Smooth muscle cell (in vitro differentiated cells): ENCODE measurements around the gene ID3. TPM values are rescaled to one million over a fixed set of nuclear protein-coding genes. Genes with fewer than 3 reads are reported as not detected.

Experiments used
- DNase-seq: peaks from one replicate; lab custom pipeline; 2025; ENCODE audit not compliant: unreplicated experiment; lab: John Stamatoyannopoulos, UW
- H2AFZ ChIP-seq: fragments of 200-600 bp; sonication (generic); 2 replicates; pipeline ENCODE4 v1.6.0; 2016; ENCODE audit warnings: antibody characterized with exemption, low read depth, mild to moderate bottlenecking
- H3F3A ChIP-seq: fragments of 200-600 bp; sonication (generic); 2 replicates; pipeline ENCODE4 v1.6.0; 2017; ENCODE audit warnings: antibody characterized with exemption, low read depth
- H3K27ac ChIP-seq: fragments of 200-600 bp; sonication (generic); 2 replicates; pipeline ENCODE4 v1.5.1; 2016; ENCODE audit warnings: low read depth, mild to moderate bottlenecking
- H3K27me3 ChIP-seq: fragments of 200-600 bp; sonication (generic); 2 replicates; pipeline ENCODE4 v1.6.1; 2016; ENCODE audit warnings: low read depth, mild to moderate bottlenecking
- H3K36me3 ChIP-seq: fragments of 200-600 bp; sonication (generic); 2 replicates; pipeline ENCODE4 v1.5.1; 2016; ENCODE audit warnings: low read depth
- H3K4me1 ChIP-seq: fragments of 200-600 bp; sonication (generic); 2 replicates; pipeline ENCODE4 v1.5.1; 2016; ENCODE audit warnings: low read depth
- H3K4me2 ChIP-seq: fragments of 200-600 bp; sonication (generic); 2 replicates; pipeline ENCODE4 v1.6.0; 2016; ENCODE audit warnings: mild to moderate bottlenecking
- H3K4me3 ChIP-seq: fragments of 200-600 bp; sonication (generic); 2 replicates; pipeline ENCODE4 v1.5.1; 2016; ENCODE audit warnings: mild to moderate bottlenecking
- H3K79me2 ChIP-seq: fragments of 200-600 bp; sonication (generic); 2 replicates; pipeline ENCODE4 v1.6.0; 2016; ENCODE audit warnings: low read depth, mild to moderate bottlenecking
- H3K9ac ChIP-seq: fragments of 200-600 bp; sonication (generic); 2 replicates; pipeline ENCODE4 v1.6.0; 2016; ENCODE audit warnings: low read depth
- H3K9me3 ChIP-seq: fragments of 200-600 bp; sonication (generic); replicated peaks from 2 replicates; pipeline ENCODE4 v1.5.1; 2016; ENCODE audit warnings: low read depth
- H4K20me1 ChIP-seq: fragments of 200-600 bp; sonication (generic); 2 replicates; pipeline ENCODE4 v1.6.0; 2016; ENCODE audit warnings: low read depth
- WGBS: methylation state at CpG from one replicate; pipeline ENCODE4 v1.1.7; 2016; ENCODE audit warnings: low lambda C conversion rate; 5-methylcytosine and 5-hydroxymethylcytosine counted together
- polyA plus RNA-seq: library from polyadenylated mRNA; unstranded; fragments of >200 nt; fragmentation: Nextera tagmentation; extraction: Ambion mirVana; gene quantifications from 2 replicates; pipeline ENCODE4 v1.2.1, GENCODE V29; 2016
- total RNA-seq: library from RNA; depleted of rRNA; stranded (reverse); fragments of >200 nt; gene quantifications from 2 replicates; pipeline ENCODE4 v1.2.3, GENCODE V29; 2014
- TF ChIP-seq, protein P1 (sequence below): fragments of 200-600 bp; sonication (generic); IDR thresholded peaks from 2 replicates; pipeline ENCODE4 v1.5.1; 2017; ENCODE audit warnings: borderline replicate concordance, mild to moderate bottlenecking, antibody characterized with exemption; ENCODE audit not compliant: insufficient read depth, poor library complexity, severe bottlenecking

The ID3 gene
- total and polyA plus RNA-seq, 2 experiments from 2014 or later: 752 to 929 TPM

DNA sequence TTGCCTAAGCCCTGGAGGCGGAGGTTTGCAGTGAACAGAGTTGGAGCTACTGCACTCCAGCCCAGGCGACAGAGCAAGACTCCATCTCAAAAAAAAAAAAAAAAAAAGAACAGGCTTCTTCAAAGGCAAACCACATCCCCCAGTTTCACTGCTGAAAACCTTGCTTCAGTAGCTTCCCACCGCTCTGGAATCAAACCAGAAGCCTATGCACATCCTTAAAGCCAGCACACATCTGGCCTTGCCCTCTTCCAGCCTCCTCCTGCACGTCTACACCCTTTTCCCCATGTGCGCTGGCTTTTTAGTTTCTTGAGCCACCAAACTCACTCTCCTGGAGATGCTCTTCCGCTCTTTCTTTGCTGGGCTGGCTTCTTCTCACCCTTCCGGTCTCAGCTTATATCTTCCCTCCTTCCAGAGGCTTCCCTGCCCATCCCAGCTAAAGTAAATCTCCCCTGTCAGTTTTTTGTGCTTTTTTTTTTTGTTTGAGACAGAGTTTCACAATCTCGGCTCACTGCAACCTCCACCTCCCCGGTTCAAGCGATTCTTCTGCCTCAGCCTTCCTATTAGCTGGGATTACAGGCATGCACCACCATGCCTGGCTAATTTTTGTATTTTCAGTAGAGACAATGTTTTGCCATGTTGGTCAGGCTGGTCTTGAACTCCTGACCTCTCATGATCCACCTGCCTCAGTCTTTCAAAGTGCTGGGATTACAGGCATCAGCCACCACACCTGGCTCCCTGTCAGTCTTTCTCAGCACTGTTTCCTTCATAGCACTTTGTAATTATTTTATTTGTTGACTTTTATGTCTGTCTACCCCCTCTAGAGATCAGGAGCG, 42.0 kb upstream of the ID3 start:
- H3K9ac ChIP-seq: no peak overlapping the region
- H3K79me2 ChIP-seq: no peaks in the 10 kb centered on the region
- no peak overlapping the region for H3K27ac ChIP-seq
- H3K36me3 ChIP-seq: no peaks in the 10 kb centered on the region
- WGBS: 63% methylated on average over 11 of the region's 11 CpGs
- H4K20me1 ChIP-seq: no peaks in the 10 kb centered on the region
- H3F3A ChIP-seq: peaks cover 10% of the 10 kb centered on the region
- H3K27me3 ChIP-seq: no peaks in the 10 kb centered on the region
- no peak overlapping the region for H2AFZ ChIP-seq
- H3K4me2 ChIP-seq: no peak overlapping the region
- TF ChIP-seq, protein P1, sequence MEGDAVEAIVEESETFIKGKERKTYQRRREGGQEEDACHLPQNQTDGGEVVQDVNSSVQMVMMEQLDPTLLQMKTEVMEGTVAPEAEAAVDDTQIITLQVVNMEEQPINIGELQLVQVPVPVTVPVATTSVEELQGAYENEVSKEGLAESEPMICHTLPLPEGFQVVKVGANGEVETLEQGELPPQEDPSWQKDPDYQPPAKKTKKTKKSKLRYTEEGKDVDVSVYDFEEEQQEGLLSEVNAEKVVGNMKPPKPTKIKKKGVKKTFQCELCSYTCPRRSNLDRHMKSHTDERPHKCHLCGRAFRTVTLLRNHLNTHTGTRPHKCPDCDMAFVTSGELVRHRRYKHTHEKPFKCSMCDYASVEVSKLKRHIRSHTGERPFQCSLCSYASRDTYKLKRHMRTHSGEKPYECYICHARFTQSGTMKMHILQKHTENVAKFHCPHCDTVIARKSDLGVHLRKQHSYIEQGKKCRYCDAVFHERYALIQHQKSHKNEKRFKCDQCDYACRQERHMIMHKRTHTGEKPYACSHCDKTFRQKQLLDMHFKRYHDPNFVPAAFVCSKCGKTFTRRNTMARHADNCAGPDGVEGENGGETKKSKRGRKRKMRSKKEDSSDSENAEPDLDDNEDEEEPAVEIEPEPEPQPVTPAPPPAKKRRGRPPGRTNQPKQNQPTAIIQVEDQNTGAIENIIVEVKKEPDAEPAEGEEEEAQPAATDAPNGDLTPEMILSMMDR: no peak
- H3K9me3 ChIP-seq: no peaks in the 10 kb centered on the region
- no peak overlapping the region for H3K4me3 ChIP-seq
- no peak for DNase-seq
- H3K4me1 ChIP-seq: peaks cover 19% of the 10 kb centered on the region

DNA sequence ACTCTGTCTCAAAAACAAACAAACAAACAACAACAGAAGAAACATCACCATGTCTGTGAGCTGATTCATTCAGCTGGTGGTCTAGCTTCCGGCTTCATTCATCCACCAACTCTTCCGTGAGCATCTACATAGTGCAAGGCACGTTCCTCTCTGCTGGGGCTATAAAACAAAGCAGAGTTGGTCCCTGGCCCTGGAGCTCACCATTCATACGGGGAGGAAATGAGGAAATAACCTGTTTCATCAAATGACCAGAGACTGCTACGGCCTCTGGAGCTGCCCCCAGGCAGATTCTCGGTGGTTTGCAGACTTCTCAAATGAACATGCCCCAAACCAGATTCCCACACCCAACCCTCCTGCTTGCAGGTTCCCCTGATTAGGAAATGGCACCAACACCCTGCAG, 41.0 kb upstream of the ID3 start:
- no peak overlapping the region for H3K4me3 ChIP-seq
- WGBS: 50% methylated on average over 6 of the region's 6 CpGs
- H3F3A ChIP-seq: peaks cover 10% of the 10 kb centered on the region
- no peak overlapping the region for H3K27ac ChIP-seq
- no peaks in the 10 kb centered on the region for H3K9me3 ChIP-seq
- no peak overlapping the region for H3K4me2 ChIP-seq
- no peaks in the 10 kb centered on the region for H3K27me3 ChIP-seq
- peaks cover 19% of the 10 kb centered on the region for H3K4me1 ChIP-seq
- H3K9ac ChIP-seq: no peak overlapping the region
- H2AFZ ChIP-seq: no peak overlapping the region
- no peaks in the 10 kb centered on the region for H4K20me1 ChIP-seq
- DNase-seq: no peak
- no peaks in the 10 kb centered on the region for H3K36me3 ChIP-seq
- H3K79me2 ChIP-seq: no peaks in the 10 kb centered on the region
- TF ChIP-seq, protein P1: no peak

DNA sequence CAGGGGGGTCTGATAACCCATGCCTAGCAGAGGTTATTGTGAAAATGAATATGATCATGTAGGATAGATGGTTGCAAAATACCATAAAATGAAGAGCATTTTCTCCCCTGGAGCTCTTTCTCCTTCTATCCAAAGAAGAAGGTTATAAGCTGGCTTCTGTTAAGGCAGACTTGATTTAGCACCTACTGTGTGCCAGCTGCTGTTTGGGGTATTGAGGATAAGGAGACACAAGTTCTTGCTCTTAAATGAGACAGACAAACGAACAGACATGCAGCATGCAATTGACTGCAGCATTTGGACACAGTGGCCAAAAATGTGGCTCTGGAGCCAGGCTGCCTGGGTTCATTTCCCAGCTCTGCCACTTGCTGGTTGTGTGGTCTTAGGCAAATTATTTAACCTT, 39.8 kb upstream of the ID3 start:
- no peak overlapping the region for H3K27ac ChIP-seq
- H4K20me1 ChIP-seq: no peaks in the 10 kb centered on the region
- no peaks in the 10 kb centered on the region for H3K27me3 ChIP-seq
- no peaks in the 10 kb centered on the region for H3K79me2 ChIP-seq
- H3K9me3 ChIP-seq: no peaks in the 10 kb centered on the region
- no peaks in the 10 kb centered on the region for H3K36me3 ChIP-seq
- H3F3A ChIP-seq: peaks cover 10% of the 10 kb centered on the region
- no peak overlapping the region for H2AFZ ChIP-seq
- H3K4me1 ChIP-seq: peaks cover 19% of the 10 kb centered on the region
- TF ChIP-seq, protein P1: no peak
- WGBS: 68% methylated on average over 1 of the region's 1 CpG
- no peak overlapping the region for H3K4me3 ChIP-seq
- no peak overlapping the region for H3K4me2 ChIP-seq
- no peak for DNase-seq
- H3K9ac ChIP-seq: no peak overlapping the region

DNA sequence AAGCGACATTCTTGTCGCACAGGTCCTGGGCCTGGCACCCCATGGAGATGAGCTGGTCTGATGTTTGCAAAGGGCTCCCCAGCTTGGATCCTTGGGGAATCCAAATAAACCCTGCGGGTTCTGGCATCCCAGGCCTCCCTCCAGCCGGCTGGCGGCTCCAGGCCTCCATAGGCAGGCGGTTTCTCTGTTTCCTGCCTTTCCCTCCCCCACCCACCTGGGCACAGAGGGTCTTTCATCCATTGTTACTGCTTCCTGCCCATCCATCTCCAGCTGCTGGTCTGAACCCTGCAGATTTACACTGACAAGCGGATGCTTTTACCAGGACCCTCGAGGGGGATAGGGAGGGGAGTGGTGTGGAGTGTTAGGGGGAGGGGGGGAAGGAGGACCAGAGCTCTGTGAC, 39.1 kb upstream of the ID3 start:
- no peak overlapping the region for H3K27ac ChIP-seq
- TF ChIP-seq, protein P1: no peak
- H3K4me2 ChIP-seq: no peak overlapping the region
- no peak overlapping the region for H3K9ac ChIP-seq
- peaks cover 19% of the 10 kb centered on the region for H3K4me1 ChIP-seq
- no peak overlapping the region for H3K4me3 ChIP-seq
- H3F3A ChIP-seq: peaks cover 10% of the 10 kb centered on the region
- H4K20me1 ChIP-seq: no peaks in the 10 kb centered on the region
- H3K9me3 ChIP-seq: no peaks in the 10 kb centered on the region
- no peaks in the 10 kb centered on the region for H3K27me3 ChIP-seq
- 39% methylated on average over 8 of the region's 8 CpGs for WGBS
- no peaks in the 10 kb centered on the region for H3K79me2 ChIP-seq
- H3K36me3 ChIP-seq: no peaks in the 10 kb centered on the region
- no peak overlapping the region for H2AFZ ChIP-seq
- no peak for DNase-seq
